Cardiac muscle cell (in vitro differentiated cells and primary cell): ENCODE results near the gene AGXT. TPM values are rescaled to one million over a fixed set of nuclear protein-coding genes. Genes with fewer than 3 reads are reported as not detected.

Experiments used
- DNase-seq, 2 donors: peaks; one replicate each; pipeline versions ENCODE4 v3.0.0 to v3.0.0-alpha.2; 2010 to 2017; ENCODE audit warnings: low read depth in 1 of 2, low spot score in 1 of 2
- H3K27ac ChIP-seq: fragments of 200-600 bp; sonication (generic); 2 replicates; pipeline ENCODE4 v1.5.1; 2016
- H3K27me3 ChIP-seq: fragments of 200-600 bp; sonication (generic); 2 replicates; pipeline ENCODE4 v1.6.0; 2016; ENCODE audit warnings: control low read depth
- H3K36me3 ChIP-seq: fragments of 200-600 bp; sonication (generic); 2 replicates; pipeline ENCODE4 v1.5.1; 2016; ENCODE audit warnings: control low read depth
- H3K4me1 ChIP-seq: fragments of 200-600 bp; sonication (generic); 2 replicates; pipeline ENCODE4 v1.8.1; 2017; ENCODE audit warnings: low read depth, mild to moderate bottlenecking, mixed run types
- H3K4me3 ChIP-seq: fragments of 200-600 bp; sonication (generic); 2 replicates; pipeline ENCODE4 v1.5.1; 2016; ENCODE audit warnings: mild to moderate bottlenecking
- H3K9me3 ChIP-seq: fragments of 200-600 bp; sonication (generic); 2 replicates; pipeline ENCODE4 v1.5.1; 2017; ENCODE audit warnings: low read depth, mild to moderate bottlenecking, control low read depth
- polyA plus RNA-seq: library from polyadenylated mRNA; unstranded; fragments of >200 nt; fragmentation: Nextera tagmentation; extraction: Ambion mirVana; gene quantifications from 2 replicates; pipeline ENCODE4 v1.2.1, GENCODE V29; 2016
- total RNA-seq: library from RNA; depleted of rRNA; stranded (reverse); fragments of >200 nt; gene quantifications from 2 replicates; pipeline ENCODE4 v1.2.3, GENCODE V29; 2016
- TF ChIP-seq, protein P1 (sequence below): IDR thresholded peaks from 2 replicates; pipeline ENCODE4 v1.5.1; 2012; ENCODE audit warnings: low read depth, mild to moderate bottlenecking, low read length

Gene AGXT
- total and polyA plus RNA-seq, 2 experiments from 2014 or later = 0.06 to 0.75 TPM

GRCh38 chr2:240851078-240851991 lies 17.3 kb upstream of the AGXT start:
- no peaks in the 10 kb centered on the region for H3K36me3 ChIP-seq
- no peaks in the 10 kb centered on the region for H3K27me3 ChIP-seq
- peak; percentile 83 to 85 for DNase-seq
- H3K9me3 ChIP-seq = no peaks in the 10 kb centered on the region
- H3K27ac ChIP-seq = no peak overlapping the region
- TF ChIP-seq, protein P1, sequence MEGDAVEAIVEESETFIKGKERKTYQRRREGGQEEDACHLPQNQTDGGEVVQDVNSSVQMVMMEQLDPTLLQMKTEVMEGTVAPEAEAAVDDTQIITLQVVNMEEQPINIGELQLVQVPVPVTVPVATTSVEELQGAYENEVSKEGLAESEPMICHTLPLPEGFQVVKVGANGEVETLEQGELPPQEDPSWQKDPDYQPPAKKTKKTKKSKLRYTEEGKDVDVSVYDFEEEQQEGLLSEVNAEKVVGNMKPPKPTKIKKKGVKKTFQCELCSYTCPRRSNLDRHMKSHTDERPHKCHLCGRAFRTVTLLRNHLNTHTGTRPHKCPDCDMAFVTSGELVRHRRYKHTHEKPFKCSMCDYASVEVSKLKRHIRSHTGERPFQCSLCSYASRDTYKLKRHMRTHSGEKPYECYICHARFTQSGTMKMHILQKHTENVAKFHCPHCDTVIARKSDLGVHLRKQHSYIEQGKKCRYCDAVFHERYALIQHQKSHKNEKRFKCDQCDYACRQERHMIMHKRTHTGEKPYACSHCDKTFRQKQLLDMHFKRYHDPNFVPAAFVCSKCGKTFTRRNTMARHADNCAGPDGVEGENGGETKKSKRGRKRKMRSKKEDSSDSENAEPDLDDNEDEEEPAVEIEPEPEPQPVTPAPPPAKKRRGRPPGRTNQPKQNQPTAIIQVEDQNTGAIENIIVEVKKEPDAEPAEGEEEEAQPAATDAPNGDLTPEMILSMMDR = peak; percentile 90
- H3K4me1 ChIP-seq = no peaks in the 10 kb centered on the region
- no peak overlapping the region for H3K4me3 ChIP-seq

- H3K4me1 ChIP-seq = no peaks in the 10 kb centered on the region
- H3K27me3 ChIP-seq = no peaks in the 10 kb centered on the region
- H3K9me3 ChIP-seq = no peaks in the 10 kb centered on the region
- H3K4me3 ChIP-seq = no peak overlapping the region
- TF ChIP-seq, protein P1 = no peak
- no peak for DNase-seq
- H3K27ac ChIP-seq = no peak overlapping the region
- no peaks in the 10 kb centered on the region for H3K36me3 ChIP-seq
These were observed 15.8 kb upstream of the AGXT start for GRCh38 chr2:240852671-240853314.

DNA sequence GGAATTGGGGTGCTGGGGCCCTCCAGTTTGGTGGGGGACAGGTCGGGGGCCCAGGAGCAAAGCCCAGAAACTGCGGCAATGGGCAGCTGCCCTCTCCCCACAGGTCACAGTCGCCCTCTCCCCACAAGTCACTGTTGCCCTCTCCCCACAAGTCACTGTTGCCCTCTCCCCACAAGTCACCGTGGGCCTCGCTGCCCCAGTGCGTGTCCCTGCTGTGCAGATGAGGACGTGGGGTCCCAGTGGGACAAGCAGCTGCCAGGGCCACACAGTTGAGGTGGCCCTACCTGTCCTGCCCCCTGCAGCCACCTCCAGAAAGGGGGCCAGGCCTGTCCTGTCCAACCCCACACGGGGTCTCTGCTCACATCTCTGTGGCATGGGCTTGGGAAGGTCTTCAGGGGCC lies 13.0 kb upstream of the AGXT start:
- no peaks in the 10 kb centered on the region for H3K9me3 ChIP-seq
- H3K36me3 ChIP-seq = no peaks in the 10 kb centered on the region
- no peak overlapping the region for H3K27ac ChIP-seq
- H3K4me3 ChIP-seq = no peak overlapping the region
- TF ChIP-seq, protein P1 = no peak
- no peaks in the 10 kb centered on the region for H3K4me1 ChIP-seq
- H3K27me3 ChIP-seq = no peaks in the 10 kb centered on the region
- no peak for DNase-seq

DNA sequence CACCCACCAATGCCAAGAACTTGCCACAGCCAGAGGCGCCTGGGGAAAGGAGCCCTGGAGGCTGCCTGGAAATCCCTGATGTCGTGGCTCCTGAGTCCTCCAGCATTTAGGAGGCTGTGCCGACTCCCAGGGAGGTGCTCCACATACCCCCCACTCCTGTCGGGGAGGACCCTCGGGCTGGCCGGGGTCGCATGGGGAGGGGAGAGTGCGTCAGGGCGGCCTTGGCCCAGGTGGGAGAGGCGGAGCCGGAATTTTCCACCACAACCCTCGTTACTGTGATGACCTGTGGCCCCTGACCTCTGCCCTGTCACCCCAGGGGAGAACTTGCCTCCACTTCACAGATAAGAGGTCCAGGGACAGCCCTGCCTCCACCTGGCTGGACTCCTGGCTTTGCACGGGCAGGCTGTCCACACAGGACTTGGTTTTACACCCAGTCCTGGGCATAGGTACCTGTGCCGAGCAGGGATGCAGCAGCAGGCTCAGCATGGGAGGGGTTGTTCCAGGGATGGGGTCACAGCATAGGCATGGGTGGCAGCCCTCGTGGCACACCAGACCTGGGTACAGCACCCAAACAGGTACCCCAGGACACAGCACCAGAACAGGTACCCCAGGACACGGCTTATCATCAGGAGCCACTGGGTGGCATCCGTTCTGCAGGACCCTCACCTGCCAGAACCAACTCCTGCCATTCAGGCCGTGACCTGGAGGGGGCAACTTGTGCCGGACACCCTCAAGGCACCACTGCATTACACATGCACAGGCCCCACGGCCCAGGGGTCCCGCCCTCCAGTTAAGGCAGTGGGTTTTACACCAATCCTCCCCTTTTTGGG lies 12.3 kb upstream of the AGXT start:
- Histone ChIP-seq H3K9me3 (no peaks in the 10 kb centered on the region), H3K4me3 (no peak overlapping the region), H3K36me3 (no peaks in the 10 kb centered on the region), H3K4me1 (no peaks in the 10 kb centered on the region), H3K27me3 (no peaks in the 10 kb centered on the region), H3K27ac (no peak overlapping the region)
- no peak for DNase-seq
- TF ChIP-seq, protein P1 = no peak
